Measurements from ENCODE around the gene GRIA4.

GRIA4 gene

DNA sequence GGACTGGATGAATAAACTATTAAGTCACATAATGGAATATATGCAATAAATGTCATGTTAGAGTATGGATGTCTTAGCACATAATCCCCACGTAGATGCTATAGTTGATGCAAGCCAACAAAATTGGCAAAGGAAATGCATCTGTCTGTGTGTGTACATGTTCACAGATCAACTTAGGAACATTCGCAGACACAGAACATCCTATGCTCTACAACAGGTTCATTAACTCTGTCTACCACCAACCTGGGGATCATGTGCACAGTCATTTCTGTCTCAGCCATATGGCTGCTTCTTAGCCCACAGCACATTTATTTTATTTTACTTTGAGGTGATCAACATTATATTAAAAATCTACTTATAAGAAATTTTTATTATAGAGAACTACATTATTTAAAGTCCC is 407.2 kb downstream of the GRIA4 start:
- no peak for DNase-seq

DNA sequence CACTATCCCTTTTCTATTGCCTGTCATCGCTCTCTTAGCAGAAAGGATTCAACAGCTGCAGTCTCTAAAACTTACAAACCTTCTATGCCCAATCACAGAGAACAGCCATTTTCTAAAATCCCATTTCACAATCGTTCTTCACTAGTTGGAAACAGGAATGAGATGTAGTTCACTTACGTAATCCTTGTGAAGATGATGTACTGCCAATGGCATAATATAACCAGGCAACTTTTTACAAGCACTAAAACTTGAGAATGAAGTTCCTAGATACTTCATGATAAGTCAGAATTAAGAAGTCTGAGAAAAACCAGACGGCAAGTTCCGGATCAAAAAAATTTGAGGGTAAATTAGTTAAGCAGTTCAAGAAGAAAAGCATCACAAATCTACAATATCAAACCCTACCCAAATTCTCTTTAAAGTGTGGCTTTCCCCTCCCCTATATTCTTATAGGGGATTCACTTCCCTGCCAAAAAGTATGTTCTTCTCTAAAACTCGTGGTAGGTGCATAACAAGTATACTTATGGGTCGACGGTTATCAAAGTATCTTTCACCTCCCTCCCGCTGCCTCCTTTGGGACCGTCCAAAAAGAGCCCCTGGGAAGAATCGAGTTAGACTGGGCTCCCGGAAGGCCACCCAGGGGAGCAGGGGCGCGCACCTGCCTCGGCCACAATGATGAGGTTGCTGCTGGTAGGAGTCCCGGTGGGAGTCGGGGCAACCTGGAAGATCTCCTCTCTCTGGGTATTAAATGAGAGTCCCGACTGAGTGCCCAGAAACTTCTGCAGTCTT is 411.5 kb downstream of the GRIA4 start:
- no peak for DNase-seq

DNA sequence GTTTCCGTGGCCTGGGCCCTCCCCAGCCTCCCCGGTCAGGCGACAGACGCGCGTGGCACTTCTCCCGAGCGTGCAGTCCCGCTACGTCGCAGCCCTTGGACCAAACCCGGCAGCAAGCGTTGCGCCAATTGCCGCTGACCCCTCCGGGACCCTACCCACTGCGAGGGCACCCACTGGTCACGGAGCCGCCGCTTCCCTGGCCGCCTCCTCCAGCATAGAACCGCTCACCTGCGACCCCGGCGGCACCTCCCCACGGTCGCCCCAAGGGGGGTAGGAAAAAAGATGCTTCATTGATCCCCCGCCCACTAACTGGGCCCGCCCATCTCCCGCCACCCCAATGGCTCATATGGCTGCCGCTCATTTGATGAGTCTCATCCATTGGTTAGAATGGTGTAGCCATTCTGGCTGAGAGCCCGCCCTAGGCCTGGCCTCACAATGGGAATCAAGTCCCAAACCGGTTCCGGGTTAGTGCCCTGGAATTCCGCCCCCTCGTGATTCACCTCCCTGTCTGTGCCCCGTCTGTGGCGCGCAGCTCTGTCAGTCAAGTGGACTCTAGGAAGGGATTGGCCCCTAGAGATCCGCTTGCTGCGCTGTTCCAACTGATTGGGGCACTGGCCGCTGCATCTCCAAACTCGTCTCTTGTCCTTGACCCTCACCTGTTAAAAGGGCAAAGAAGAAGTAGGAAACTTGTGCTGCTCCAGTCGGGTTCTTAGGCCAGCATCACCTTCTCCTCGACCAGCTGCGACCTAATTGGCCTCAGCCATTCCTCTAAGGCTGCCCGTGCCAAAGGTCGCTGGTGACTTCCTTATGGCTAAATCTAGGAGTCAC is 412.3 kb downstream of the GRIA4 start, which contains the start of gene MSANTD4:
TSS of gene MSANTD4 (minus strand) at position 274 of the 828 bp plus-strand sequence. CDS start 11,323 bp downstream, outside the sequence.
- DNase-seq: peak; percentile 100

DNA sequence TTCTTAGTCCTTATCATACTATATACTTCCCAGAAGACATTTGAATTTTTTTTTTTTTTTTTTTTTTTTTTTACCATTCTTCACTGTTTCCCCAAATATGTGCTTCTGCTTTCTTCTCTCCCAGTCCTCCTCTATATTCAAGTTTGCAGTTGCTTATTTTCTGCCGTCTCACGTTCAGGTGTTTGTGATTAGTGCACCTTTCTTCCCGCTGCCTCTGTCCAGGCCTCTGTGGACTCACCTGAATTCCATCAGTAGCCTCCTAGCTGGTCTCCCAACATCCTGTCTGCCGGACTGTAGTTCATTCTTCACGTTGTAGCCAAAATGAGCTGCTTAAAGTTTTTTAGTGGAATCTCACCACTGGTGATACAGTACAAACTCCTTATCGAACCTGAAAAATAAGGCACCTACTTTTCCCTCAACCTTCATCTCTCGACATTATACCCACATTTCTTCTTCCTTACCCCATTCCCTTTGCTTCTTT is 413.0 kb downstream of the GRIA4 start:
- DNase-seq: no peak

DNA sequence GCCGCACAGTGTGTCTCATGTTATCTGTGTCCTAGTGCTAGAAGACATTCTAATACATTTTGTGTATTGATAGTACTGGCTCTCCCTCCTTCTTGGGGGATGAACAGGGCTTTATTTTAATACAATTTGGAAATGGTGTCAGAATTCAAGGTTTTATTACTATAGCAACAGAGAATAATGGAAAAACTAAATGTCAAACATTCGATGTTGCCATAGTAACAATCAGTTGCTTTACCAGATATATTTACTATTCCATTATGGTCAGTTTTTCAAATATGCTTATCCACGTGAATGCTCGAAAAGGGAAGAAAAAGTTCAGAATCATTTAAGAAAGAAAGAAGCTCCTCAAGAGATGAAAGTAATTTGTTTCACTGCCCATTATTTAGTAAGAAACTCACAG is 420.7 kb downstream of the GRIA4 start:
- DNase-seq: no peak

DNA sequence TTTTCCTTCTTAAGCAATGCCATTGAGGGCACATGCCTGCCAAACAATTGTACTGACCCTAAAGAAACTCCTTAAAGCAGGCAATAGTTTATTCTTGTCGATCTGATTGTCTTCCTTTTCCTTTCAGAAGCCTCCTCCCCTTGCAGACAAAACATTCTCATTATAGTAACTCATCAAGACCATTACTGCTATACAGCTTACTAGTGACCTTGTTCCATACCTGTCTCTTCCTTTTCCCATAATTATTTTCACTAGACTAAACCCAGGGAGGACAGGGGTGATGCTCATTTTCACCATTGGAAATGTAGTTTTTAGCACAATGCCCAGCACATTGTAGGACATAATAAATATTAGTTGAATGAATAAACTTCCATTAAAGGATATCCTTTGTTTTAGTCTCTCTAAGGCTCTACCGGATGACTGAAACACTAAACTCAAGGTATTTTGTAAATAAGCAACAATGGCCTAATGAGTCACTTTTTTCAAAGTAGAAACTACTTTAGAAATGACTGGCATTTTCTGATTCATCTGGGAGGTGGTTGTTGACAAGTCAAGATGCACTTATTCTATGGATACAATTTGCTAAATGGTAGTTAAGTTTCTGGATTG is 421.4 kb downstream of the GRIA4 start:
- no peak for DNase-seq

Data from activated CD8-positive, alpha-beta memory T cell treated with anti-CD3 and anti-CD28 coated beads for 24 hours (primary cell).